Measurements from ENCODE around the gene CDH4. TPM values are rescaled to one million over a fixed set of nuclear protein-coding genes. Genes with fewer than 3 reads are reported as not detected.
A peak's percentile ranks its signal among the peaks of the same experiment; 100 is the strongest.

The CDH4 gene
- total RNA-seq, 1 experiment from 2014 or later = not detected

GRCh38 chr20:61350500-61351250, 98.6 kb downstream of the CDH4 start:
- no peaks in the 10 kb centered on the region for H3K36me3 ChIP-seq (ENCODE audit: insufficient read depth, low read length)
- no peak overlapping the region for H3K4me2 ChIP-seq (ENCODE audit: low read depth, low read length, poor library complexity, severe bottlenecking)
- H4K20me1 ChIP-seq (ENCODE audit: insufficient read depth, low read depth, low read length) = no peaks in the 10 kb centered on the region
- no peaks in the 10 kb centered on the region for H3K27me3 ChIP-seq (ENCODE audit: low read length)
- H3K9me3 ChIP-seq (ENCODE audit: low read length) = no peaks in the 10 kb centered on the region
- DNase-seq = peak; percentile 44
- H3K79me2 ChIP-seq (ENCODE audit: low read length) = no peaks in the 10 kb centered on the region
- no peak overlapping the region for H3K4me3 ChIP-seq (ENCODE audit: low read length)
- no peak overlapping the region for H2AFZ ChIP-seq (ENCODE audit: low read length)
- H3K27ac ChIP-seq (ENCODE audit: low read length) = no peak overlapping the region
- no peaks in the 10 kb centered on the region for H3K9me2 ChIP-seq (replicated peaks; ENCODE audit: insufficient read depth, low read length)
- H3K4me1 ChIP-seq (ENCODE audit: low read length) = no peaks in the 10 kb centered on the region
- no peak overlapping the region for H3K9ac ChIP-seq (ENCODE audit: low read length)

- Histone ChIP-seq H2AFZ (ENCODE audit: low read length) (no peak overlapping the region), H3K27me3 (ENCODE audit: low read length) (no peaks in the 10 kb centered on the region), H3K9me3 (ENCODE audit: low read length) (no peaks in the 10 kb centered on the region), H3K36me3 (ENCODE audit: insufficient read depth, low read length) (no peaks in the 10 kb centered on the region), H3K79me2 (ENCODE audit: low read length) (no peaks in the 10 kb centered on the region), H3K4me2 (ENCODE audit: low read depth, low read length, poor library complexity, severe bottlenecking) (no peak overlapping the region), H3K27ac (ENCODE audit: low read length) (no peak overlapping the region), H3K4me3 (ENCODE audit: low read length) (no peak overlapping the region), H4K20me1 (ENCODE audit: insufficient read depth, low read depth, low read length) (no peaks in the 10 kb centered on the region), H3K4me1 (ENCODE audit: low read length) (no peaks in the 10 kb centered on the region), H3K9me2 (replicated peaks; ENCODE audit: insufficient read depth, low read length) (no peaks in the 10 kb centered on the region), H3K9ac (ENCODE audit: low read length) (no peak overlapping the region)
- DNase-seq = no peak
Measured at GRCh38 chr20:61352346-61353260, 100.5 kb downstream of the CDH4 start.

- no peaks in the 10 kb centered on the region for H3K9me3 ChIP-seq (ENCODE audit: low read length)
- no peak overlapping the region for H2AFZ ChIP-seq (ENCODE audit: low read length)
- H3K4me2 ChIP-seq (ENCODE audit: low read depth, low read length, poor library complexity, severe bottlenecking) = no peak overlapping the region
- H3K27ac ChIP-seq (ENCODE audit: low read length) = no peak overlapping the region
- no peak overlapping the region for H3K9ac ChIP-seq (ENCODE audit: low read length)
- H3K36me3 ChIP-seq (ENCODE audit: insufficient read depth, low read length) = no peaks in the 10 kb centered on the region
- H3K27me3 ChIP-seq (ENCODE audit: low read length) = no peaks in the 10 kb centered on the region
- H3K4me1 ChIP-seq (ENCODE audit: low read length) = no peaks in the 10 kb centered on the region
- H3K9me2 ChIP-seq (replicated peaks; ENCODE audit: insufficient read depth, low read length) = no peaks in the 10 kb centered on the region
- H4K20me1 ChIP-seq (ENCODE audit: insufficient read depth, low read depth, low read length) = no peaks in the 10 kb centered on the region
- H3K4me3 ChIP-seq (ENCODE audit: low read length) = no peak overlapping the region
- no peak for DNase-seq
- H3K79me2 ChIP-seq (ENCODE audit: low read length) = no peaks in the 10 kb centered on the region
Measured at GRCh38 chr20:61353261-61354000, 101.4 kb downstream of the CDH4 start.

DNA sequence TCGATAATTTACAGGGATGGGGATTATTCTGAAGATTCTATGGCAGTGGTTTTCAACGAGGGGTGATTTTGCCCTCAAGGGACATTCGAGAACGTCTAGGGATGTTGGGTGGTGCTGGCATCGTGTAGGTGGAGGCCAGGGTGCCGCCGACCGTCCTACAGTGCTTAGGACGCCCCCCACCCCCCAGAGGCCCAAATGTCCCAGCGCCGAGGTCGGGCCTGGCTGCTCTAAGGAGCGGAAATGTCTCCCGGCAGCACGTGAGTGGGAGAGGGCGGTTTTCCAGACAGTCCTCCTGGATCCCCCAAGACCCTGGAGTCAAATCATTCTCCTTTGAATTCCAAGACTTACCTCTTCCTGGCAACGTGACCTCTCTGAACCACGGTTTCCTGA, 101.9 kb downstream of the CDH4 start:
- Histone ChIP-seq H3K9ac (ENCODE audit: low read length) (no peak overlapping the region), H2AFZ (ENCODE audit: low read length) (no peak overlapping the region), H3K9me3 (ENCODE audit: low read length) (no peaks in the 10 kb centered on the region), H3K79me2 (ENCODE audit: low read length) (no peaks in the 10 kb centered on the region), H3K4me1 (ENCODE audit: low read length) (no peaks in the 10 kb centered on the region), H3K9me2 (replicated peaks; ENCODE audit: insufficient read depth, low read length) (no peaks in the 10 kb centered on the region), H3K27ac (ENCODE audit: low read length) (no peak overlapping the region), H3K4me3 (ENCODE audit: low read length) (no peak overlapping the region), H4K20me1 (ENCODE audit: insufficient read depth, low read depth, low read length) (no peaks in the 10 kb centered on the region), H3K27me3 (ENCODE audit: low read length) (no peaks in the 10 kb centered on the region), H3K4me2 (ENCODE audit: low read depth, low read length, poor library complexity, severe bottlenecking) (no peak overlapping the region), H3K36me3 (ENCODE audit: insufficient read depth, low read length) (no peaks in the 10 kb centered on the region)
- DNase-seq = no peak

- Histone ChIP-seq H3K27ac (ENCODE audit: low read length) (no peak overlapping the region), H3K9ac (ENCODE audit: low read length) (no peak overlapping the region), H3K36me3 (ENCODE audit: insufficient read depth, low read length) (no peaks in the 10 kb centered on the region), H3K9me2 (replicated peaks; ENCODE audit: insufficient read depth, low read length) (no peaks in the 10 kb centered on the region), H3K27me3 (ENCODE audit: low read length) (no peaks in the 10 kb centered on the region), H3K4me1 (ENCODE audit: low read length) (no peaks in the 10 kb centered on the region), H3K4me3 (ENCODE audit: low read length) (no peak overlapping the region), H4K20me1 (ENCODE audit: insufficient read depth, low read depth, low read length) (no peaks in the 10 kb centered on the region), H2AFZ (ENCODE audit: low read length) (no peak overlapping the region), H3K4me2 (ENCODE audit: low read depth, low read length, poor library complexity, severe bottlenecking) (no peak overlapping the region), H3K9me3 (ENCODE audit: low read length) (no peaks in the 10 kb centered on the region), H3K79me2 (ENCODE audit: low read length) (no peaks in the 10 kb centered on the region)
- DNase-seq = no peak
Measured at GRCh38 chr20:61354501-61354900, 102.4 kb downstream of the CDH4 start.

DNA sequence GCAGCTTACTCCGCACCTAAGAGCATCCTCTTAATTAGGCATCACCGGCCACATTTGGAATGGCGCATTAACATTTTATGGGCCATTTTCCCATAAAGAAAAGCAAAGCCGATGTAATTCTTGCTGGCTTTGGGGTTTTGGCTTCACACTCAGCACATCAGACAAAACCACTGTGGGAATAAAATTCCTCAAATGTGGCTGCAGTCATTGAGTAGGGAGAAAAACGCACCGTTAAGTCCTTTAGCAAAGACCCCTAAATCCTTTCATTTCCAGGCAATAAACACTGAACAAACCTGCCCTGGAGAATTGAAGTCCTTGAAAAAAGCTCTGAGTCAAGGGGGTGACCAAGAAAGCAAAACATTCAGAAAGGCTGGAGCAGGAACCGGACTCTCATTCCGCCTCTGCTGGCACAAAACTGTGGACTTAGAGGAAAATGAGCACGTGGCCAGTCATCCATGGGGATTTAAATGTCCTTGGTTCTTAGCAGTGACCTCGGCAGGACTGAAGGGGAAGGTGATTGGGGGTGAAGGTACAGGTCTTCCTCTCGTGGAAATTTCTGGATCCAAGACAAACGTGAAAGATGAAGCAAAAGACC, 102.9 kb downstream of the CDH4 start:
- Histone ChIP-seq H3K9me3 (ENCODE audit: low read length) (no peaks in the 10 kb centered on the region), H3K27ac (ENCODE audit: low read length) (no peak overlapping the region), H3K79me2 (ENCODE audit: low read length) (no peaks in the 10 kb centered on the region), H3K9me2 (replicated peaks; ENCODE audit: insufficient read depth, low read length) (no peaks in the 10 kb centered on the region), H3K4me3 (ENCODE audit: low read length) (no peak overlapping the region), H3K4me2 (ENCODE audit: low read depth, low read length, poor library complexity, severe bottlenecking) (no peak overlapping the region), H4K20me1 (ENCODE audit: insufficient read depth, low read depth, low read length) (no peaks in the 10 kb centered on the region), H2AFZ (ENCODE audit: low read length) (no peak overlapping the region), H3K4me1 (ENCODE audit: low read length) (no peaks in the 10 kb centered on the region), H3K9ac (ENCODE audit: low read length) (no peak overlapping the region), H3K27me3 (ENCODE audit: low read length) (no peaks in the 10 kb centered on the region), H3K36me3 (ENCODE audit: insufficient read depth, low read length) (no peaks in the 10 kb centered on the region)
- DNase-seq = no peak

GRCh38 chr20:61355585-61355984, 103.5 kb downstream of the CDH4 start:
- Histone ChIP-seq H2AFZ (ENCODE audit: low read length) (no peak overlapping the region), H3K27me3 (ENCODE audit: low read length) (no peaks in the 10 kb centered on the region), H3K9me3 (ENCODE audit: low read length) (no peaks in the 10 kb centered on the region), H4K20me1 (ENCODE audit: insufficient read depth, low read depth, low read length) (no peaks in the 10 kb centered on the region), H3K27ac (ENCODE audit: low read length) (no peak overlapping the region), H3K4me3 (ENCODE audit: low read length) (no peak overlapping the region), H3K9me2 (replicated peaks; ENCODE audit: insufficient read depth, low read length) (no peaks in the 10 kb centered on the region), H3K79me2 (ENCODE audit: low read length) (no peaks in the 10 kb centered on the region), H3K36me3 (ENCODE audit: insufficient read depth, low read length) (no peaks in the 10 kb centered on the region), H3K4me2 (ENCODE audit: low read depth, low read length, poor library complexity, severe bottlenecking) (no peak overlapping the region), H3K9ac (ENCODE audit: low read length) (no peak overlapping the region), H3K4me1 (ENCODE audit: low read length) (no peaks in the 10 kb centered on the region)
- no peak for DNase-seq

All from Karpas-422 (cell line).